H9 (cell line): ENCODE data around the gene ABCF2. TPM values are rescaled to one million over a fixed set of nuclear protein-coding genes. Genes with fewer than 3 reads are reported as not detected.

ENCODE experiments used
- DNase-seq: peaks from one replicate; pipeline ENCODE4 v3.0.0-alpha.2; 2017
- H2AFZ ChIP-seq: one replicate; pipeline ENCODE4 v1.6.1; 2013; ENCODE audit warnings: mild to moderate bottlenecking, low read length, control low read depth, moderate library complexity
- H2AK5ac ChIP-seq: 2 replicates; pipeline ENCODE4 v1.6.1; 2013; ENCODE audit warnings: low read length, control low read depth, mixed read lengths; ENCODE audit not compliant: insufficient read length
- H2BK120ac ChIP-seq: one replicate; pipeline ENCODE4 v1.6.1; 2013; ENCODE audit warnings: low read depth, mild to moderate bottlenecking, low read length, control low read depth, inconsistent platforms; ENCODE audit not compliant: poor library complexity, severe bottlenecking
- H2BK12ac ChIP-seq: 2 replicates; pipeline ENCODE4 v1.6.1; 2013; ENCODE audit warnings: low read length, control low read depth, mixed read lengths, low read depth; ENCODE audit not compliant: insufficient read length
- H2BK15ac ChIP-seq: 2 replicates; pipeline ENCODE4 v1.6.1; 2013; ENCODE audit warnings: low read depth, low read length, control low read depth
- H2BK20ac ChIP-seq: one replicate; pipeline ENCODE4 v1.6.1; 2013; ENCODE audit warnings: low read depth, mild to moderate bottlenecking, low read length, control low read depth, inconsistent platforms; ENCODE audit not compliant: poor library complexity, severe bottlenecking
- H2BK5ac ChIP-seq: 2 replicates; pipeline ENCODE4 v1.6.1; 2013; ENCODE audit warnings: low read length, control low read depth, mixed read lengths; ENCODE audit not compliant: insufficient read length
- H3K14ac ChIP-seq: 2 replicates; pipeline ENCODE4 v1.6.1; 2013; ENCODE audit warnings: low read length, control low read depth; ENCODE audit not compliant: insufficient read depth
- H3K18ac ChIP-seq: 2 replicates; pipeline ENCODE4 v1.6.1; 2013; ENCODE audit warnings: low read depth, mild to moderate bottlenecking, mixed read lengths, low read length, control low read depth; ENCODE audit not compliant: insufficient read length
- H3K23ac ChIP-seq: 2 replicates; pipeline ENCODE4 v1.6.1; 2013; ENCODE audit warnings: low read length, control low read depth, mixed read lengths, low read depth; ENCODE audit not compliant: insufficient read length
- H3K23me2 ChIP-seq: 2 replicates; pipeline ENCODE4 v1.6.1; 2013; ENCODE audit warnings: low read depth, mild to moderate bottlenecking, mixed read lengths, low read length, control low read depth; ENCODE audit not compliant: insufficient read length, poor library complexity, severe bottlenecking
- H3K27ac ChIP-seq: 2 replicates; pipeline ENCODE4 v1.5.1; 2013; ENCODE audit warnings: low read length, control low read depth, mixed read lengths, low read depth; ENCODE audit not compliant: insufficient read length
- H3K27me3 ChIP-seq: 2 replicates; pipeline ENCODE4 v1.6.1; 2013; ENCODE audit warnings: low read length, control low read depth, inconsistent platforms; ENCODE audit not compliant: insufficient read depth
- H3K4ac ChIP-seq: 2 replicates; pipeline ENCODE4 v1.6.1; 2013; ENCODE audit warnings: low read depth, mild to moderate bottlenecking, control low read depth, inconsistent platforms, low read length, moderate library complexity
- H3K4me1 ChIP-seq: 2 replicates; pipeline ENCODE4 v1.6.1; 2013; ENCODE audit warnings: low read length, control low read depth, inconsistent platforms; ENCODE audit not compliant: insufficient read depth
- H3K4me2 ChIP-seq: 2 replicates; pipeline ENCODE4 v1.6.1; 2013; ENCODE audit warnings: low read length, control low read depth, mixed read lengths; ENCODE audit not compliant: insufficient read length, insufficient read depth
- H3K56ac ChIP-seq: 2 replicates; pipeline ENCODE4 v1.6.1; 2013; ENCODE audit warnings: low read depth, mild to moderate bottlenecking, mixed read lengths, low read length, control low read depth; ENCODE audit not compliant: insufficient read length
- H3K79me1 ChIP-seq: 2 replicates; pipeline ENCODE4 v1.6.1; 2013; ENCODE audit warnings: low read depth, mild to moderate bottlenecking, moderate library complexity, low read length, control low read depth, inconsistent platforms; ENCODE audit not compliant: insufficient read depth, poor library complexity, severe bottlenecking
- H3K79me2 ChIP-seq: 2 replicates; pipeline ENCODE4 v1.6.1; 2013; ENCODE audit warnings: low read length, control low read depth, inconsistent platforms; ENCODE audit not compliant: insufficient read depth
- H3K9ac ChIP-seq: 2 replicates; pipeline ENCODE4 v1.6.1; 2013; ENCODE audit warnings: low read length, control low read depth, mixed read lengths; ENCODE audit not compliant: insufficient read length; ENCODE audit errors: extremely low read depth
- H3K9me3 ChIP-seq: one replicate; pipeline ENCODE4 v1.6.1; 2013; ENCODE audit warnings: low read depth, low read length, inconsistent platforms; ENCODE audit not compliant: control insufficient read depth
- H3T11ph ChIP-seq: one replicate; pipeline ENCODE4 v1.6.1; 2013; ENCODE audit warnings: mild to moderate bottlenecking, low read length, control low read depth, inconsistent platforms
- H4K20me1 ChIP-seq: one replicate; pipeline ENCODE4 v1.6.1; 2013; ENCODE audit not compliant: control insufficient read depth, insufficient read length, insufficient read depth
- H4K5ac ChIP-seq: 2 replicates; pipeline ENCODE4 v1.6.1; 2013; ENCODE audit warnings: low read depth, mild to moderate bottlenecking, mixed read lengths, low read length, control low read depth; ENCODE audit not compliant: insufficient read length
- H4K8ac ChIP-seq: replicated peaks from 2 replicates; pipeline ENCODE4 v1.6.1; 2013; ENCODE audit warnings: low read length, control low read depth, mixed read lengths, low read depth; ENCODE audit not compliant: insufficient read length
- H4K91ac ChIP-seq: 2 replicates; pipeline ENCODE4 v1.6.1; 2013; ENCODE audit warnings: low read depth, mild to moderate bottlenecking, moderate library complexity, mixed read lengths, low read length, control low read depth; ENCODE audit not compliant: insufficient read length
- H3K27ac Mint-ChIP-seq, 3 experiments: 2 replicates in 2 of 3; 3 replicates in 1 of 3; pipeline ENCODE4 v1.8.0; 2020 to 2021; ENCODE audit warnings: mixed read lengths in 3 of 3, mild to moderate bottlenecking in 1 of 3, moderate library complexity in 1 of 3
- H3K27me3 Mint-ChIP-seq: 2 replicates; pipeline ENCODE4 v1.8.0; 2021; ENCODE audit warnings: low read depth, mild to moderate bottlenecking, moderate library complexity, mixed read lengths
- H3K36me3 Mint-ChIP-seq, 3 experiments: 2 replicates in 2 of 3; 3 replicates in 1 of 3; pipeline ENCODE4 v1.8.0; 2020 to 2021; ENCODE audit warnings: low read depth in 3 of 3, mixed read lengths in 3 of 3; ENCODE audit not compliant: insufficient read depth in 1 of 3
- H3K4me1 Mint-ChIP-seq, 2 experiments: 2 replicates each; pipeline ENCODE4 v1.8.0; 2020; ENCODE audit warnings: mixed read lengths in 2 of 2
- H3K4me3 Mint-ChIP-seq, 2 experiments: 2 replicates in 1 of 2; 3 replicates in 1 of 2; pipeline ENCODE4 v1.8.0; 2020 to 2021; ENCODE audit warnings: mild to moderate bottlenecking in 2 of 2, mixed read lengths in 2 of 2, moderate library complexity in 1 of 2
- H3K9me3 Mint-ChIP-seq, 2 experiments: 2 replicates in 1 of 2; 3 replicates in 1 of 2; pipeline ENCODE4 v1.8.0; 2020; ENCODE audit warnings: mild to moderate bottlenecking in 2 of 2, mixed read lengths in 2 of 2, moderate library complexity in 1 of 2
- WGBS: extraction: QIAGEN DNeasy Blood & Tissue Kit; methylation state at CpG from one replicate; pipeline ENCODE4 v1.1.7; 2013; ENCODE audit warnings: missing lambda C conversion rate, low lambda C conversion rate, mixed read lengths; ENCODE audit not compliant: insufficient read length; ENCODE audit errors: extremely low coverage; 5-methylcytosine and 5-hydroxymethylcytosine counted together
- total RNA-seq: library from RNA; stranded (reverse); gene quantifications from 2 replicates; pipeline ENCODE4 v1.2.1, GENCODE V29; 2021
- TF ChIP-seq, protein P1 (sequence below): fragments of 200-600 bp; sonication (generic); conservative IDR thresholded peaks from 3 replicates; pipeline ENCODE4 v1.8.0; 2021; ENCODE audit warnings: antibody characterized with exemption, mild to moderate bottlenecking

The ABCF2 gene
- total RNA-seq, 1 experiment from 2014 or later: 70.1 TPM

DNA sequence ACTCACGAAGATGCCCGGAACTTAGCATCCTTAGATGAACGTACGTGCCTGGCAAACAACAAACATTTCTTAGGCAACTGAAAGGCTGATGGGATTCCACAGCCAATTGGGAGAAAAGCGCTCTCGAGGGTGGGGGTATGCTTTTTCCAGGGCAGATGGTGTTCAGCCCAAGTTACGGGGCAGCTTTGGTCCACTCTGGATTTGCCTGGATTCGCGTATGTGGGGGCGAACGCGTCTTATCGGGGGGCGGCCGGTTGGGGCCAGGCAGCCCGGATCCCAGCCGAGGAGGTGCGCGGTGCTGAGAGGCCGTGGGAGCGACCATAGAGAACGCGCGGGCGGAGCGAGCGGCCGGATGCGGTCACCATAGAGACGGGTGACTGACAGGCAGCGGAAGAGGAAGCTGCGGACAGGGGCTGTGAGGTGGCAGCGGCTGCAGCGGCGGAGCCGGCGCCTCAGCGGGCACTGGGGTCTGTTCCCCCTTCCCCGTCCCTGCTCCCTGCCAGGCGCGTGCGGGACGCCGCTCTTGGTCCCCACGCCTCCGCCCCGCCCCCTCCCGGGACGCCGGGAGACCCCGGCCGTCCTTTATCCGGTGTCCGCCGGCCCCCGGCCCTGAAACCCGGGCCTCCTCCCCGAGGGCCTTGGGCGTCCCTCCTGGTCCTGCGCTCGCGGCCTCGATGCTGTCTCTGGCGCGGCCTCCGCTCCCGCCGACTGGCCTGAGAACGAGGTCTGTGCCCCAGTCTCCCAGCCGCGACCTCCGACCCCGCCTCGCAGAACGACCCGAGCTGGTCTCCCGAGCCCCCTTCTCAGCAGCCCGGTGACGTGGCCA is 5.3 kb upstream of the ABCF2 start, which contains the start of gene CHPF2:
TSS of gene CHPF2 (plus strand) at position 393 of the 826 bp plus-strand sequence. CDS start 1,529 bp downstream, outside the sequence.
- Histone ChIP-seq H3T11ph (no peak within 1 kb of the TSS), H3K27ac (no peak within 1 kb of the TSS), H3K79me1 (no peaks in the 10 kb centered on the region), H2BK12ac (no peak within 1 kb of the TSS), H2BK20ac (no peak within 1 kb of the TSS), H2AFZ (no peak within 1 kb of the TSS), H3K4ac (no peak within 1 kb of the TSS), H3K4me1 (no peaks in the 10 kb centered on the region; the same call in 1 of the 2 replicates), H3K14ac (peak within 1 kb of the TSS; percentile 49; the same call in 1 of the 2 replicates), H2AK5ac (no peak within 1 kb of the TSS), H2BK120ac (no peak within 1 kb of the TSS), H3K56ac (no peak within 1 kb of the TSS), H3K18ac (no peak within 1 kb of the TSS), H3K79me2 (peaks cover 6% of the 10 kb centered on the region; the same call in 1 of the 2 replicates), H3K4me2 (peak within 1 kb of the TSS; percentile 93), H3K9ac (peak within 1 kb of the TSS; percentile 52), H3K23me2 (peaks cover 11% of the 10 kb centered on the region), H4K20me1 (no peaks in the 10 kb centered on the region), H4K5ac (peak within 1 kb of the TSS; percentile 36), H2BK15ac (no peak within 1 kb of the TSS), H3K9me3 (no peaks in the 10 kb centered on the region), H4K91ac (no peak within 1 kb of the TSS), H3K27me3 (no peaks in the 10 kb centered on the region), H3K23ac (no peak within 1 kb of the TSS), H4K8ac (no peak within 1 kb of the TSS), H2BK5ac (no peak within 1 kb of the TSS)
- no CpG with 5 or more reads among the region's 79 CpGs for WGBS
- Mint-ChIP-seq H3K27me3 (no peaks in the 10 kb centered on the region; the same call in 1 of the 2 replicates), H3K4me3 (peak within 1 kb of the TSS; percentile 97 to 99), H3K27ac (peak within 1 kb of the TSS; percentile 90 to 98 (median 98)), H3K36me3 (peaks cover 2 to 21% (median 17%) of the 10 kb centered on the region in 3 experiments; a peak in 6 of 7 replicates), H3K9me3 (no peaks in the 10 kb centered on the region), H3K4me1 (peaks cover 26 to 27% of the 10 kb centered on the region in 2 experiments)
- peak; percentile 88 for DNase-seq
- TF ChIP-seq, protein P1, sequence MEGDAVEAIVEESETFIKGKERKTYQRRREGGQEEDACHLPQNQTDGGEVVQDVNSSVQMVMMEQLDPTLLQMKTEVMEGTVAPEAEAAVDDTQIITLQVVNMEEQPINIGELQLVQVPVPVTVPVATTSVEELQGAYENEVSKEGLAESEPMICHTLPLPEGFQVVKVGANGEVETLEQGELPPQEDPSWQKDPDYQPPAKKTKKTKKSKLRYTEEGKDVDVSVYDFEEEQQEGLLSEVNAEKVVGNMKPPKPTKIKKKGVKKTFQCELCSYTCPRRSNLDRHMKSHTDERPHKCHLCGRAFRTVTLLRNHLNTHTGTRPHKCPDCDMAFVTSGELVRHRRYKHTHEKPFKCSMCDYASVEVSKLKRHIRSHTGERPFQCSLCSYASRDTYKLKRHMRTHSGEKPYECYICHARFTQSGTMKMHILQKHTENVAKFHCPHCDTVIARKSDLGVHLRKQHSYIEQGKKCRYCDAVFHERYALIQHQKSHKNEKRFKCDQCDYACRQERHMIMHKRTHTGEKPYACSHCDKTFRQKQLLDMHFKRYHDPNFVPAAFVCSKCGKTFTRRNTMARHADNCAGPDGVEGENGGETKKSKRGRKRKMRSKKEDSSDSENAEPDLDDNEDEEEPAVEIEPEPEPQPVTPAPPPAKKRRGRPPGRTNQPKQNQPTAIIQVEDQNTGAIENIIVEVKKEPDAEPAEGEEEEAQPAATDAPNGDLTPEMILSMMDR: no peak
